Kidney epithelial cell (primary cell): Measurements from ENCODE around the gene CTPS2. TPM values are rescaled to one million over a fixed set of nuclear protein-coding genes. Genes with fewer than 3 reads are reported as not detected.

ENCODE experiments used
- DNase-seq: peaks from one replicate; pipeline ENCODE4 v3.0.0-alpha.2; 2010; ENCODE audit warnings: low read depth
- H3K27me3 ChIP-seq: 2 replicates; pipeline ENCODE4 v1.6.0; 2011; ENCODE audit warnings: low read length; ENCODE audit not compliant: control insufficient read depth, insufficient read depth
- H3K36me3 ChIP-seq: 2 replicates; pipeline ENCODE4 v1.5.1; 2011; ENCODE audit warnings: low read length; ENCODE audit not compliant: control insufficient read depth, insufficient read depth
- H3K4me3 ChIP-seq: 2 replicates; pipeline ENCODE4 v1.5.1; 2011; ENCODE audit warnings: low read depth, mild to moderate bottlenecking, control low read depth, low read length
- total RNA-seq: library from RNA; depleted of rRNA; stranded (reverse); fragments of >200 nt; gene quantifications from 2 replicates; pipeline ENCODE4 v1.2.3, GENCODE V29; 2015
- TF ChIP-seq, protein P1 (sequence below): IDR thresholded peaks from 2 replicates; pipeline ENCODE4 v1.5.1; 2011; ENCODE audit warnings: mild to moderate bottlenecking, moderate library complexity, low read length, control low read depth, inconsistent platforms; ENCODE audit not compliant: insufficient read depth, poor library complexity, severe bottlenecking

Gene CTPS2
- total RNA-seq, 1 donor from 2014 or later: 21.3 TPM

- H3K27me3 ChIP-seq: no peaks in the 10 kb centered on the region
- no peak for DNase-seq
- no peaks in the 10 kb centered on the region for H3K36me3 ChIP-seq
- H3K4me3 ChIP-seq: no peak overlapping the region
- TF ChIP-seq, protein P1, sequence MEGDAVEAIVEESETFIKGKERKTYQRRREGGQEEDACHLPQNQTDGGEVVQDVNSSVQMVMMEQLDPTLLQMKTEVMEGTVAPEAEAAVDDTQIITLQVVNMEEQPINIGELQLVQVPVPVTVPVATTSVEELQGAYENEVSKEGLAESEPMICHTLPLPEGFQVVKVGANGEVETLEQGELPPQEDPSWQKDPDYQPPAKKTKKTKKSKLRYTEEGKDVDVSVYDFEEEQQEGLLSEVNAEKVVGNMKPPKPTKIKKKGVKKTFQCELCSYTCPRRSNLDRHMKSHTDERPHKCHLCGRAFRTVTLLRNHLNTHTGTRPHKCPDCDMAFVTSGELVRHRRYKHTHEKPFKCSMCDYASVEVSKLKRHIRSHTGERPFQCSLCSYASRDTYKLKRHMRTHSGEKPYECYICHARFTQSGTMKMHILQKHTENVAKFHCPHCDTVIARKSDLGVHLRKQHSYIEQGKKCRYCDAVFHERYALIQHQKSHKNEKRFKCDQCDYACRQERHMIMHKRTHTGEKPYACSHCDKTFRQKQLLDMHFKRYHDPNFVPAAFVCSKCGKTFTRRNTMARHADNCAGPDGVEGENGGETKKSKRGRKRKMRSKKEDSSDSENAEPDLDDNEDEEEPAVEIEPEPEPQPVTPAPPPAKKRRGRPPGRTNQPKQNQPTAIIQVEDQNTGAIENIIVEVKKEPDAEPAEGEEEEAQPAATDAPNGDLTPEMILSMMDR: no peak
Observed at GRCh38 chrX:16651391-16652024, 61.0 kb downstream of the CTPS2 start.

- Histone ChIP-seq H3K36me3 (no peaks in the 10 kb centered on the region), H3K27me3 (no peaks in the 10 kb centered on the region), H3K4me3 (no peak within 1 kb of the TSS)
- no peak for DNase-seq
- TF ChIP-seq, protein P1: no peak
Observed at GRCh38 chrX:16649858-16650257, 62.6 kb downstream of the CTPS2 start, which contains the start of gene S100G. S100G (plus strand) TSS chrX:16650158; CDS start chrX:16651007, 849 bp downstream.

DNA sequence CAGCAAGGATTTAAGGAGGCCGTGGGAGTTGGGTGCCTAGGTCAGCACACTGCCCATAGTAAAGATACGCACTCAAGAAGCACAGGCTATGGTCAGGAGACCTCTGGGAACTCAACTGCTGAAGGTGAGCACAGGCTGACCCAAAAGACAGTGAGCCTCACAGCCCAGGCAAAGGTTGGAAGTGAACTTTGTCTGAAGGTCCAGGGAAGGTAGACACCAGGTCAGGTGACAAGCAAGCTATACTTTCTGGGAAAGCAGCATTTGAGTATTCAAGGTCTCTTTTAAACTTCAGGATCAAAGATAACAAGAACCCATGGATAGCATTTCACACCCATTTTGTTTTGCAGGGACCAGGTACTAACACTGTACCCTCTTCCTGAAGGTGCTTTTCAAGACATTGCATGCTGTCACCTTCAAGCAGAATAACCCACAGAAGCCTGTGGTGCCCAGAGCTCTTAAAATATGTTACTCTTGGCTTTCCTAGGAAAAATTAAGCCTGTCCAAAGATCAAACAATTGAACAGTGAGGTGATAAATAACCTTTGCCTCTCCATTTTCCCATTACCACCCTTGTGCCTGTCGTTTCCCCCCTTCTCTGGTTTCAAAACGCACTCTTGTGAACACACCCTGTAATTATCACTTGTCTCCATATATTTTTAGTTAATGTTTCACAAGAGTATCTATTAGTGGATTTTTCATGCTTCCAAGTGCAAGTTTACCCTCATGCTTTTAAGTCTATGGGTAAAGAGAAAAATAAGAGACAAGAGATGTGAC, 65.9 kb downstream of the CTPS2 start:
- H3K27me3 ChIP-seq: no peaks in the 10 kb centered on the region
- DNase-seq: no peak
- no peak overlapping the region for H3K4me3 ChIP-seq
- TF ChIP-seq, protein P1: no peak
- no peaks in the 10 kb centered on the region for H3K36me3 ChIP-seq

DNA sequence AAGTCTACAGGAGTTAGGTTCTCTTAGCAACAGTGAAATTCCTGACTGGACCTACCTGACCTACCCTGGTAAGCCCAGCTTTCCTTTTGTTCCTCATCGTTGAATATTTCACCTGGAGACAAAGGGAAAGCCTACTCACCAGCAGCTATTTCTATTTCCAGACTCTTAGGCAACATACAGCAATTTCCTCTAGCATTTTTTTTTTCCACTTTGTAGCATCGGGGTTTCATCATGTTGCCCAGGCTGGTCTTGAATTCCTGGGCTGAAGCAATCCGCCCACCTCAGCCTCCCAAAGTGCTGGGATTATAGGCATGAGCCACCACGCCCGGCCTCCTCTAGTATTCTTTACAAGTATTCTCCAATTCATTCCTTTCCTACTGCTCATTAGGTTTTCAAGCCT, 69.3 kb downstream of the CTPS2 start:
- no peaks in the 10 kb centered on the region for H3K27me3 ChIP-seq
- no peak for DNase-seq
- no peaks in the 10 kb centered on the region for H3K36me3 ChIP-seq
- TF ChIP-seq, protein P1: no peak
- no peak overlapping the region for H3K4me3 ChIP-seq

- TF ChIP-seq, protein P1: no peak
- Histone ChIP-seq H3K4me3 (no peak overlapping the region), H3K27me3 (no peaks in the 10 kb centered on the region), H3K36me3 (no peaks in the 10 kb centered on the region)
- DNase-seq: no peak
Observed at GRCh38 chrX:16640823-16641222, 71.6 kb downstream of the CTPS2 start.
